SIG-M5 treated with dmso at 0.1 percent for 504 hours (cell line): ENCODE measurements around the gene SOST.

Experiments
- DNase-seq: peaks from one replicate; lab custom pipeline; 2025; ENCODE audit not compliant: unreplicated experiment; lab: John Stamatoyannopoulos, UW

Gene SOST

GRCh38 chr17:43710101-43710500, 48.5 kb downstream of the SOST start:
- DNase-seq, result no peak

DNA sequence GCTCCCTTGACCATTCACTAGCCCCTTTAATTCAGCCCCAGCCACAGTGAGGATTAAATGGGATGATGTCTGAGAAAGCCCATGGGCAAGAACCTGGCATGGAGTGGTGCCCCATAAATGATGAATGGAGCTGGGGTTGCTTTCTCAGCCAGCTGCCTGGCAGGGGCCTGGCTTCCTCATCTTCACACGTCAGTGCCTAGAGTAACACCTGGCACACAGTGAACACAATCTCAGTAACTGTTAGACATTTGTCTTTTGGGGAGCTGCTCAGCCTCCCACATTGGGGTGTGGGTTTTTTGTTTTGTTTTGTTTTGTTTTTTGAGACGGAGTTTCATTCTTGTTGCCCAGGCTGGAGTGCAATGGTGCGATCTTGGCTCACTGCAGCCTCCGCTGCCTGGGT, 49.4 kb downstream of the SOST start:
- DNase-seq, result no peak

DNA sequence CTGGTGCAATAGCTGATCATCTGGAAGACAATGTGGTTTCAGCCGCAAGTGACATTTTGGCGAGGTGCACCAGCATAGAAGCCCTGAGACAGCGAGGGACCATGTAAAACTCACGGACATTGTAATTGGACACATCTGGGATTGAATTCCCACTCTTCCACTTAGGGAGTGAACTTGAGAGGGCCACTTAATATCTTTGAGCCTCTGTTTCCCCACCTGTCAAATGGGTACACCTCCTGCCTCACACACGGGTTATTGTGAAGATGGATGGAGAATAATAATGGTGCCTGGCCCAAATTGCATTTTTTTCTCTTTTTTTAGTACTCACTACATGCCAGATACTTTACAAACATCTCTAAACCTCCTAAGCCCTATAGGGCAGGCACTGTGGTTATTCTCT, 51.4 kb downstream of the SOST start:
- DNase-seq, result no peak

DNA sequence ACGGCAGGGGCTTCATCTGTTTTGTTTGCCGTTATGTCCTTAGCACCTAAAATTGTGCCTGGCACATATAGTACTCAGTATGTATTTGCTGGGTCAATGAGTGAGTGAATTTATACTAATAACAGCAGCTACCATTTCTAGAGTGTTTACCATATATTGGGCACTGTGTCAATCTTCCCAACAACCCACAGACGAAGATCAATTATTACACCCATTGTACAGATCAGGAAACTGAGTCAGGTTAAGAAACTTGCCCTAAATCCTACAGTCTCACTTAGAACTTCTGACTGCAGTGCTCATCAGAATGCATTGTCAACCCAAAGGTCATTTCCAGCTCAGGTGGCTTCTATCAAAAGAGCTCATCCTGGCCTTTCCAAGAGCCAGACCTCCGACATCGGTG, 52.4 kb downstream of the SOST start:
- no peak for DNase-seq
